ENCODE results near the gene VSX2.

- TF ChIP-seq ZBTB33 (IDR thresholded peaks at IDR 0.05; ENCODE audit: borderline replicate concordance, low read depth) (no peak), REST (IDR thresholded peaks at IDR 0.05; ENCODE audit: low read depth, low read length) (no peak), NFIC (IDR thresholded peaks at IDR 0.05; ENCODE audit: borderline replicate concordance) (no peak), CTCF (IDR thresholded peaks at IDR 0.05) (no peak), EP300 (IDR thresholded peaks at IDR 0.05; ENCODE audit: borderline replicate concordance in 1 of 2, low read depth in 1 of 2, low read length in 1 of 2) (no peak), CHD2 (IDR thresholded peaks at IDR 0.05; ENCODE audit: low read length, partially characterized antibody) (no peak), RXRA (IDR thresholded peaks at IDR 0.05; ENCODE audit: borderline replicate concordance, low read depth) (no peak), NRF1 (IDR thresholded peaks at IDR 0.05; ENCODE audit: low read depth, low read length) (no peak), TEAD4 (IDR thresholded peaks at IDR 0.05; ENCODE audit: borderline replicate concordance, insufficient read depth) (no peak), EZH2phosphoT487 (IDR thresholded peaks at IDR 0.05; ENCODE audit: borderline replicate concordance, low read depth) (no peak), USF2 (IDR thresholded peaks at IDR 0.05; ENCODE audit: borderline replicate concordance, low read depth, low read length) (no peak), TAF1 (IDR thresholded peaks at IDR 0.05; ENCODE audit: borderline replicate concordance, low read depth, low read length) (no peak), GATA2 (CRISPR knock-in tag; IDR thresholded peaks at IDR 0.05) (no peak), MAX (IDR thresholded peaks at IDR 0.05; ENCODE audit: low read depth) (no peak)
Measured at GRCh38 chr14:74243051-74243450, 3.8 kb downstream of the VSX2 start.

All from SK-N-SH (cell line).